NCI-H2029 treated with DMSO at 0.1 percent for 48 hours (cell line): ENCODE measurements around the gene NEK3.
"Not testable (repeated sequence)": the region's sequence is repeated elsewhere in the genome, so short reads cannot be mapped to it uniquely, and the experiment has no call there.

Experiments used
- DNase-seq: peaks from one replicate; lab custom pipeline; 2025; lab: John Stamatoyannopoulos, UW

The NEK3 gene

DNA sequence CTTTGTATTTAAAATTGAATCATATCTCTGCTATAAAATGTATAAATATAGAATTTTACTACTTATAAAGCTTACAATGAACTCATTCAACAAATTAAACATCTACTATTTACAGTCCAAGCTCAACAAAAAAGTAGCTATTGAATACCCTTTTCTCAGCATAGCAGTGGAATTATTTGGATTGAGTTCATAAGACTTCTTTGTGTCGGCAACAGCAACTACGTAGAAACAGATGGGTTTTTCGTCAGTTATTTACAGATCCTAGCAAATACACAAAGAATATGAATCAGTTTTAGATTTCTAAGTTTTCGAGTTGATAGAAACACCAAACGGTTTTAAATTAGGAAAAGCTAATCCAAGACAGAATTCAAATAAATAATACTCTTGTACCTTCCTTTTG lies 10.4 kb upstream of the NEK3 start:
- no peak for DNase-seq

DNA sequence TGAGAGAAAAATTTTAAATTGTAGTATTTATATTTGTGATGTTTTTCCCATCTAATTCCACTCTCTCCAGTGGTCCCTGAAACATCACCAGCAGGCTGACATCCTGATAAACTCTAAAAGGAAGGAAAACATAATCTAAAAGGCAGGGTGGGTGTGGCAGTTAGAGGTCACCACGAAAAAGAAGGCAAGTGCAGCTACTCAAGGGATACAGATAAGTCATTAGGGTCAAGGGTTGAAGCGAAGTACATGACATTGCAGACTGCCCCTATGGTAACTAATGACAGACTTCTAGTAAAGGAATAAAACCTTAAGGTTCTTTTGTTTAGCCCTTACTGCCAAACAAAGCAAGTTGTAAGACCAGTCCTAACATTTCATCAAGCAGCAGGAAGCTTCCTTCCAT lies 6.0 kb upstream of the NEK3 start:
- no peak for DNase-seq

DNA sequence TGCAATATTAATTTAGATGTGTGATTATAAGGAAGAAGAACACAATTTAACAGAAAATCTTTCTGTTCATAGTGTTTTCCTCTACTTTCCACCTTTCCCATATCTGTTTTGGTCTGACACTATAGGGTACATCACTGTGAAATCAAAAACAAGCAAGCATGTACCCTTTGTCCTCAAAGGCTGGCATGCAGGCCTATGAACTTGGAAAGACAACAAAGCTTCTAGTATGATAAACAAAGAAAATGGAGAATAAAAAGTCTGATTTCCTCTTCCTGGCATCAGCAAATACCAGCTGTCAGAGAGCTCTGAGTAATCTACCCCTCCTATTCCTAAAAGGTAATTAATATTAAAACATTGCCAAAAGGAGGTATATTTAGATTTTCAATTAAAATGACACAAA lies 5.6 kb upstream of the NEK3 start:
- DNase-seq = no peak

- not testable (repeated sequence) for DNase-seq
These were observed 4.5 kb upstream of the NEK3 start for GRCh38 chr13:52163878-52164277.

- no peak for DNase-seq
These were observed 3.1 kb upstream of the NEK3 start for GRCh38 chr13:52162279-52163101.

DNA sequence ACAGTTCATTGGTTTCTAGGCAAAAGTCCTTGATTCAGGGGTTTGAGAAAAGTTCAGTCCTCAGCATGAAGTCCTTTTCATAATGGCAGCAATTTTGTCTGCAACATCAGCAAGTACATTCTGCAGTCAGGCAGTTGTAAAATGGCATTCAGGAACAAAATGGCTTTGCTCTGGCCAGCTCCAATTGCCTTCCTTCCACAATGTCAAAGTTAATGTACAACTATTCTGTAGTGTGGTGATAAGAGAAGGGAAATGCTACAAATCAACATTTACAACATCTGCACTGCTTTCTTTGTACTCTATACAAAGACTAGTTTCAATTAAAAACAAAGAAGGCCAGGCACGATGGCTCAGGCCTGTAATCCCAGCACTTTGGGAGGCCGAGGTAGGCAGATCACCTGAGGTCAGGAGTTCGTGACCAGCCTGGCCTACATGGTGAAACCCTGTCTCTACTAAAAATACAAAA lies 1.8 kb upstream of the NEK3 start:
- no peak for DNase-seq

- DNase-seq = no peak
These were observed 1.1 kb upstream of the NEK3 start for GRCh38 chr13:52160506-52160905.

- no peak for DNase-seq
These were observed 656 bp upstream of the NEK3 start for GRCh38 chr13:52160053-52160452.

GRCh38 chr13:52158629-52159158 lies 703 bp downstream of the NEK3 start:
- no peak for DNase-seq

GRCh38 chr13:52156724-52157261 lies 2.6 kb downstream of the NEK3 start:
- no peak for DNase-seq

DNA sequence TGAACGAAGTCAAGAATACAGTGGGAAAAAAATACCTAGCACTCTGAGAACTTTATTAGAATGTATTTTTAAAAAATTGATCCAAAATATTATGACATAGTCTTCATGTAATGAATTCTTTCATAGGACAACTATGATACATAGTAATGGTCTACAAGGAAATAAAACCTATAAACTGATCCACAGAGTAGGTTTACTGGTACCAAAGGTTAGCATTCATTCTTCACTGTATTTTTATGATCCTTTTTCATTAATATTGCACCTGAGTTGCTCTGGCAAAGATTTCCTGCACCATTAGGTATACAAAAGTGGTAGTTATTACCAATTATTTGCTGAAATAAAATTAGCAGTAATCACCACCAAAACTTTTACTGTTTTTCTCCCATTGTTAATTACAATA lies 4.2 kb downstream of the NEK3 start:
- no peak for DNase-seq

DNA sequence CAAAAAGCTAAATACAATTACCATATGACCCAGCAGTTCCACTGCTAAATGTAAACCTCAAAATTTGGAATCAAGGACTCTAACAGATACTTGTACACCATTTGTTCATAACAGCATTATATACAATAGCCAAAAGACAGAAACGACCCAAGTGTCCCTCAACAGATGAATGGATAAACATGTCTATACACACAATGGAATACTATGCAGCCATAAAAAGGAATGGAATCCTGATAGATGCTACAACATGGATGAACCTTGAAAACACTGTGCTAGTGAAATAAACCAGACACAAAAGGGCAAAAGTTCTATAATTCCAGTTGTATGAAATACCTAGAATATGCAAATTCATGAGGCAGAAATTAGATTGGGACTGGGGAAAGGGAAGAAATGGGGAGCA lies 12.2 kb downstream of the NEK3 start:
- DNase-seq = no peak

DNA sequence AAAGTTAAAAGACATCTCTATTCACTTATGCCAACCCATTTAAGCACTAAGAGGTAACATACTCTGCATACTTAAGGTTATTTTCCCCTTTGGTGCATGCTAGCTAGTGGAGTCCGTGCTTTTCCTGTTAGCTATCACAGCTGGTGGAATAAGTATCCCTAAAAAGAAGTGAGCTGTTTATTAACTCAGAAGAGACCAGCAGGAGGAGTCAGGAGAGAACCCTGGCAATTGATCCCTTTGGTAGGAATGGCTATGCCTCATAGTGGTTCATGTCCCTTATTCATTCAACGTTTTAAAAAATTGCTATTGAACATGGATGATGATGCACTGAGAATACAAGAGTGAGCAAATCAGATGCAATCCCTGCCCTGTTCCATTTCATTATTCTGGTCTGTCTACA lies 18.1 kb downstream of the NEK3 start:
- DNase-seq = no peak

DNA sequence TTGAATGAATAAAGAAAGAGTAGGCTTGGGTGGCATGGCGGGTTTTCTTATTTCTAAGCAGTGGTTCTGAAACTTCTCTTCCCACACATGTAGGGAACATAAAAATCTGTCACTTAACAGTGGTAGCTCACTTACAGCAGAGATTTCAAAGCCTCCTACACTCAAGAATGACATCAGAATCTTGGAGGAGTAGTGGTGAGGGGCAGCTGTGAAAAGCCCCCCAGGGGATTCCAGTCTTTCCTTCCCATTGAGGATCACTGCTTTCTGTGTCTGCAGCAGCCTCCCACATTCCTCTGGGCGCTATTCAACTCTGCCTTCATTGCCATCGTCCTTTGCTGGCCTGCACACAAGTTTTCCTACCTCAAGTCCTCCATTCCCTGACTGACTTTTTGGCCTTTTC lies 21.9 kb downstream of the NEK3 start:
- no peak for DNase-seq

GRCh38 chr13:52136763-52137162 lies 22.6 kb downstream of the NEK3 start:
- no peak for DNase-seq

GRCh38 chr13:52130641-52131040 lies 28.8 kb downstream of the NEK3 start:
- DNase-seq = no peak

GRCh38 chr13:52128714-52129700 lies 30.4 kb downstream of the NEK3 start, which contains the start of gene NEK5:
Gene NEK5, minus strand, starts transcription at chr13:52129073. Its CDS starts 1,591 bp downstream, at chr13:52127482.
- DNase-seq = peak; percentile 3

GRCh38 chr13:52127783-52128702 lies 31.4 kb downstream of the NEK3 start:
- DNase-seq = peak; percentile 18

- DNase-seq = no peak
These were observed 32.0 kb downstream of the NEK3 start for GRCh38 chr13:52127378-52127777.

DNA sequence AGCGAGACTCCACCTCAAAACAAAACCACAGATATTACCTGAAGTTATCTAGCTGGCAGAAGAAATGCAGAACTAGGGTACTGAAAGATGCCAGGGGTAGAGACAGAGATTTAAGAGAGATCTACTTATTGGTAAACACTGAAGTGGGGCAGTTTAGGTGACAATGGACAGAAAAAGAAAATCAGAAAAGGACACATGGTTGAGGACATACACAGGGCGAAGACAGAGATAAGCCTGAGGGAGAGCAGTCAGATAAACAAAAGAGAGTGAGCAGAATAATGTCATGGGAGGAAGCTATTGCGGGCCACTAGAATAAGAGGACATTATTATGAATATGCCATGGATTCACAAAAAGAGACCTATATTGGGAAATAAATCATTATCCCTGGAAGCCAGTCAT lies 33.9 kb downstream of the NEK3 start:
- no peak for DNase-seq

DNA sequence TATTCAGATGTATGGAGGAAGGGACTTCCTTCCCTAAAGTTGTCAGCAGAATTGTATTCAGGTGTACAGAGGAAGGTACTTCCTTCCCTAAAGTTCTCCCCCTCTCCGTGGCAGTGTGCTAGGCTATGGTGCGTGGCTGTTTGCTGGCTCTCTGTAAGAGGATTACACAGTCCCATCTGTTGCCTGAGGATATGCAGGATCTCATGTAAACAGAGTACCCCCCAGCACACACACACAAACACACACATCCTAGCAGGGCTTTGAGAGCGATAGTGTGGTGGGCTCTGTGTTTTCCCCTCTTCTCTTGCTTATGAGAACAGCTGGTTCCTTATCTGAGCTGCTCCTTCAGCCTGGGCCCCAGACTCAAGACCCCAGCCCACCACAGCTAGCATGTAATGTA lies 40.8 kb downstream of the NEK3 start:
- DNase-seq = no peak
